ENCODE measurements around the gene TBCEL. TPM values are rescaled to one million over a fixed set of nuclear protein-coding genes. Genes with fewer than 3 reads are reported as not detected.

The TBCEL gene
- total and polyA plus RNA-seq, 2 donors (not counting 3 experiments of a cell fraction or from before 2014, with no cell fraction given), result 5.6 to 19.5 TPM

DNA sequence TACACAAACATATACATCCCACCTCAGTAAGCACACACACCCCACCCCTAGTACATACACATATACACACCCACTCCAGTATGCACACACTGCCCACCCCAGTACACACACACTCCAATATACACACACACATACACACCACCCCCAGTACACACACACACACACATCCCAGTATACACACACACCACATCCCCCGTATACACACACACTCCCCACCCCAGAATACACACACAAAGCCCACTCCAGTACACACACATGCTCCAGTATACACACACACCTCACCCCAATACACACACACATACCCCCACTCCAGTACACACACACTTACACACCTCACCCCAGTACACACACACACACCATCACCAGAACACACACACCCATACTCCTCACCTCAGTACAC is 84.5 kb downstream of the TBCEL start:
- TF ChIP-seq GATA2 (IDR thresholded peaks at IDR 0.05; ENCODE audit: insufficient read depth, insufficient read length, low read depth, low read length) (no peak), JUN (IDR thresholded peaks at IDR 0.05; ENCODE audit: borderline replicate concordance, insufficient read depth, insufficient read length, low read depth) (no peak), MYC (IDR thresholded peaks at IDR 0.05; ENCODE audit: low read depth, low read length) (no peak)
- intact Hi-C loops (cut with micrococcal nuclease), result no loop called here
- CTCF ChIA-PET, result no interaction called here

DNA sequence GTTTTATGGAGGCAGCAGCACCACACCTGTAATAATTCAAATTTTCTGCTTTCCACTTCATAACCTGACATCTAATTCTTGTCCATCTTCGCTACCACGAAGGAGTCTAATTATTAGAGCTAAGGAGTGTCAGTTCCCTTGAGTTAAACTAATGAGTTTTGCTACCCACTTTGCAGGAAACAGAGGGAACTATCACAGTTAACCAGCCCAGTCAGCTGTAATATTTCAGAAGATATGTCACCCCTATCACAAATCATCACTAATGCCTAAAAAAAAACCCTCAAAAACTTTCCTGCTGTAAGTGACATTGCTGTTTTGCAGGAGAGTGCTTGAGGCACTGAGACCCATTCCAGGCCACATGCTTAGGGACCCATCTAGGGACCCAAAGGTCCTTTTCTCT is 85.6 kb downstream of the TBCEL start:
- peaks cover 0 to 7% of the 10 kb centered on the region in 2 experiments for H3K27me3 ChIP-seq (ENCODE audit: control insufficient read depth in 2 of 2, insufficient read depth in 2 of 2, low read length in 2 of 2)
- no peaks in the 10 kb centered on the region for H3K4me1 ChIP-seq (ENCODE audit: control insufficient read depth, extremely low read depth, insufficient read depth, low read length)
- POLR2A ChIA-PET, result no interaction called here
- intact Hi-C loops (cut with micrococcal nuclease) (no loop called here), dilution Hi-C loops (cut with MboI; ENCODE audit: extremely low pct_ligation_motif_present, low sequenced_read_pairs) (no loop called here)
- H3K9me3 ChIP-seq (replicated peaks; ENCODE audit: control insufficient read depth, insufficient read depth, low read length), result no peaks in the 10 kb centered on the region
- H3K9me1 ChIP-seq (replicated peaks; ENCODE audit: control insufficient read depth, extremely low read depth, insufficient read depth, low read length), result no peaks in the 10 kb centered on the region
- H3K9ac ChIP-seq (replicated peaks; ENCODE audit: extremely low read depth, insufficient read depth, low read length), result no peak overlapping the region
- H3K4me2 ChIP-seq (ENCODE audit: insufficient read depth, low read length), result no peak overlapping the region
- H2AFZ ChIP-seq (ENCODE audit: low read depth, low read length), result no peak overlapping the region
- no peak for FAIRE-seq
- no peak overlapping the region for H3K4me3 ChIP-seq (replicated peaks in 1 of 3; ENCODE audit: insufficient read depth in 1 of 3, low read depth in 1 of 3, low read length in 3 of 3)
- TF ChIP-seq FOS (IDR thresholded peaks at IDR 0.05; ENCODE audit: borderline replicate concordance, insufficient read depth, low read length) (no peak), JUN (IDR thresholded peaks at IDR 0.05; ENCODE audit: borderline replicate concordance, insufficient read depth, insufficient read length, low read depth) (no peak), POLR2A (IDR thresholded peaks at IDR 0.05; ENCODE audit: low read depth, low read length) (no peak), MYC (IDR thresholded peaks at IDR 0.05; ENCODE audit: low read depth, low read length) (no peak), POLR2AphosphoS5 (IDR thresholded peaks at IDR 0.05; ENCODE audit: insufficient read depth, low read depth, low read length) (no peak), GATA2 (IDR thresholded peaks at IDR 0.05; ENCODE audit: insufficient read depth, insufficient read length, low read depth, low read length) (no peak), EZH2 (IDR thresholded peaks at IDR 0.05; ENCODE audit: borderline replicate concordance, low read depth, low read length, severe bottlenecking) (no peak)
- TF ChIP-seq, protein P1, sequence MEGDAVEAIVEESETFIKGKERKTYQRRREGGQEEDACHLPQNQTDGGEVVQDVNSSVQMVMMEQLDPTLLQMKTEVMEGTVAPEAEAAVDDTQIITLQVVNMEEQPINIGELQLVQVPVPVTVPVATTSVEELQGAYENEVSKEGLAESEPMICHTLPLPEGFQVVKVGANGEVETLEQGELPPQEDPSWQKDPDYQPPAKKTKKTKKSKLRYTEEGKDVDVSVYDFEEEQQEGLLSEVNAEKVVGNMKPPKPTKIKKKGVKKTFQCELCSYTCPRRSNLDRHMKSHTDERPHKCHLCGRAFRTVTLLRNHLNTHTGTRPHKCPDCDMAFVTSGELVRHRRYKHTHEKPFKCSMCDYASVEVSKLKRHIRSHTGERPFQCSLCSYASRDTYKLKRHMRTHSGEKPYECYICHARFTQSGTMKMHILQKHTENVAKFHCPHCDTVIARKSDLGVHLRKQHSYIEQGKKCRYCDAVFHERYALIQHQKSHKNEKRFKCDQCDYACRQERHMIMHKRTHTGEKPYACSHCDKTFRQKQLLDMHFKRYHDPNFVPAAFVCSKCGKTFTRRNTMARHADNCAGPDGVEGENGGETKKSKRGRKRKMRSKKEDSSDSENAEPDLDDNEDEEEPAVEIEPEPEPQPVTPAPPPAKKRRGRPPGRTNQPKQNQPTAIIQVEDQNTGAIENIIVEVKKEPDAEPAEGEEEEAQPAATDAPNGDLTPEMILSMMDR (IDR thresholded peaks at IDR 0.05; ENCODE audit: extremely low read depth in 1 of 2, insufficient read depth in 1 of 2, low read depth in 1 of 2, low read length in 2 of 2), result no peak
- TF ChIP-seq, protein P2, sequence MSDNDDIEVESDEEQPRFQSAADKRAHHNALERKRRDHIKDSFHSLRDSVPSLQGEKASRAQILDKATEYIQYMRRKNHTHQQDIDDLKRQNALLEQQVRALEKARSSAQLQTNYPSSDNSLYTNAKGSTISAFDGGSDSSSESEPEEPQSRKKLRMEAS (IDR thresholded peaks at IDR 0.05; ENCODE audit: insufficient read depth, insufficient read length), result no peak
- CTCF ChIA-PET, result interaction anchor here (0.9 to 1.4 kb wide), 2 partner anchors 9 to 85 kb away, joined by 3 to 4 read pairs; no protein-coding TSS in a partner anchor
- H3K27ac ChIP-seq (ENCODE audit: insufficient read depth, low read depth, low read length), result no peak overlapping the region
- DNase-seq (ENCODE audit: low read depth, low spot score), result no peak
- no peaks in the 10 kb centered on the region for H4K20me1 ChIP-seq (replicated peaks; ENCODE audit: control insufficient read depth, extremely low read depth, insufficient read depth, low read length)
- no peaks in the 10 kb centered on the region for H3K36me3 ChIP-seq (ENCODE audit: control insufficient read depth in 2 of 2, extremely low read depth in 1 of 2, insufficient read depth in 2 of 2, low read length in 2 of 2)
- no peaks in the 10 kb centered on the region for H3K79me2 ChIP-seq (ENCODE audit: control insufficient read depth, insufficient read depth, low read length)
- BruUV-seq (replicated peaks), result no TSS peak

More for the DNA sequence above, 84.5 kb downstream of the TBCEL start:
- Histone ChIP-seq H3K27ac (ENCODE audit: insufficient read depth, low read depth, low read length) (no peak overlapping the region), H3K4me2 (ENCODE audit: insufficient read depth, low read length) (no peak overlapping the region), H3K36me3 (ENCODE audit: control insufficient read depth in 2 of 2, extremely low read depth in 1 of 2, insufficient read depth in 2 of 2, low read length in 2 of 2) (no peaks in the 10 kb centered on the region), H3K79me2 (ENCODE audit: control insufficient read depth, insufficient read depth, low read length) (no peaks in the 10 kb centered on the region), H3K4me1 (ENCODE audit: control insufficient read depth, extremely low read depth, insufficient read depth, low read length) (no peaks in the 10 kb centered on the region), H2AFZ (ENCODE audit: low read depth, low read length) (no peak overlapping the region), H3K9ac (replicated peaks; ENCODE audit: extremely low read depth, insufficient read depth, low read length) (no peak overlapping the region), H3K4me3 (replicated peaks in 1 of 3; ENCODE audit: insufficient read depth in 1 of 3, low read depth in 1 of 3, low read length in 3 of 3) (no peak overlapping the region), H4K20me1 (replicated peaks; ENCODE audit: control insufficient read depth, extremely low read depth, insufficient read depth, low read length) (no peaks in the 10 kb centered on the region), H3K27me3 (ENCODE audit: control insufficient read depth in 2 of 2, insufficient read depth in 2 of 2, low read length in 2 of 2) (peaks cover 0 to 7% of the 10 kb centered on the region in 2 experiments), H3K9me1 (replicated peaks; ENCODE audit: control insufficient read depth, extremely low read depth, insufficient read depth, low read length) (no peaks in the 10 kb centered on the region), H3K9me3 (replicated peaks; ENCODE audit: control insufficient read depth, insufficient read depth, low read length) (no peaks in the 10 kb centered on the region)
- DNase-seq (ENCODE audit: low read depth, low spot score) (no peak), FAIRE-seq (no peak)
- POLR2A ChIA-PET, result no interaction called here
- no TSS peak for BruUV-seq (replicated peaks)
- dilution Hi-C loops (cut with MboI; ENCODE audit: extremely low pct_ligation_motif_present, low sequenced_read_pairs), result no loop called here

All from endothelial cell of umbilical vein (primary cell).